GM19239 (cell line): ENCODE results near the gene GNAI3.
A peak's percentile ranks its signal among the peaks of the same experiment; 100 is the strongest.
"Not testable (repeated sequence)": the region's sequence is repeated elsewhere in the genome, so short reads cannot be mapped to it uniquely, and the experiment has no call there.

ENCODE experiments used
- DNase-seq: peaks from one replicate; pipeline ENCODE4 v3.0.0; 2011; ENCODE audit warnings: low spot score; ENCODE audit not compliant: insufficient read length
- FAIRE-seq: peaks from 2 replicates; lab custom pipeline; 2011; peaks lifted over from hg19 to GRCh38; lab: Jason Lieb, UNC

Gene GNAI3

GRCh38 chr1:109655615-109656519 is 107.5 kb downstream of the GNAI3 start, which contains the start of gene GSTM4:
Gene GSTM4 (plus strand): TSS chr1:109656099. CDS start chr1:109656390, 291 bp downstream.
- FAIRE-seq (peak; percentile 89), DNase-seq (peak; percentile 80)

DNA sequence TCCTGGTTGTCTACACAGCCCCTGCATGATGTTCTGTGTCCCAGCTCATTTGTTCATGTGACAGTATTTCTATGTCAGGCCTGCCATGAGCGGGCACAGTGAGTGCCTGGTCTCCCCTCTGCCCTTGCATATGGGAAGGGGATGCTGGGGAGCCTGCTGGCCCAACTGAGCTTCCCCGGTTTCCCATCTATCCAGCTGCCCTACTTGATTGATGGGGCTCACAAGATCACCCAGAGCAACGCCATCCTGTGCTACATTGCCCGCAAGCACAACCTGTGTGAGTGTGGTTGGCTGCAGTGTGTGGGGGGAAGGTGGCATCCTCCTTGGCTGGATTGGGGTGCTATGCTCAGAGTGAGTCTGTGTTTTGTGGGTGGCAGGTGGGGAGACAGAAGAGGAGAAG is 109.0 kb downstream of the GNAI3 start:
- no peak for DNase-seq
- FAIRE-seq = no peak

GRCh38 chr1:109657970-109658369 is 109.6 kb downstream of the GNAI3 start:
- no peak for DNase-seq
- no peak for FAIRE-seq

- no peak for DNase-seq
- FAIRE-seq = no peak
Measured at GRCh38 chr1:109658533-109659042, 110.2 kb downstream of the GNAI3 start.

DNA sequence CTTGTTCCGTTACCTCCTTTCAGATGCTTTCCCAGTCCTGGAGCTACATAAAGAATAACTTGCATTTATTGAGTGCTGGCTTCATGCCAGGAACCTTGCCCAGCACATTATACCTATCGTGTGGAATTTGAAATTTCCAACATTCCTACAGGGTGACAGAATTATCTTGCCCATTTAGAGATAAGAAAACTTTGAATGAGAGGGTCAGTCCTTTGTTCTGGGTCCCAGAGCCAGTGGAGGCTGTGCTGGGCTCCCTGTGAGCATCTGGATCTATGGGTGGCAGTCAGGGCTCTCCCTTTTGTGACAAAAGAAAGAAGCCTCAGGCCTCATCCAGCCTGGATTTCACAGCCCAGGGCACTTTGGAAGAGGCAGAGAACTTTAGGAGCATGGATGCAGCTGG is 110.7 kb downstream of the GNAI3 start:
- FAIRE-seq = no peak
- no peak for DNase-seq

- no peak for FAIRE-seq
- no peak for DNase-seq
Measured at GRCh38 chr1:109659997-109660690, 111.7 kb downstream of the GNAI3 start.

DNA sequence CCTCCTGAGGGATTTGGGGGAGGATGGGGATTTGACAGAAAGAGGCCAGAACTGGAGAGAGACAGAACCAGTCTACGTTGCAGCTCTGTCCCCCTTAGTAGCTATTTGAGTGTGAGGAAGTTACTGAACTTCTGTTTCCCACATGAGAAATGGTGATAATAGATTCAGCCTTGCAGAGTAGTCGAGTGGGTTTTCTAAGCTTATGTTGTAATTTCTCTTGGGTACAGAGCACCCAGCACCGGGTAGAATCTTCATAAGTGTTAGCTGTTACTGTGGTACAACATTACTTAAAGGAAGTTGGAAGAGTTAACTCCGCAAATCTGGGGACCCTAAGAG is 112.2 kb downstream of the GNAI3 start:
- DNase-seq, FAIRE-seq: not testable (repeated sequence)

GRCh38 chr1:109661391-109661790 is 113.0 kb downstream of the GNAI3 start:
- DNase-seq (no peak), FAIRE-seq (no peak)

GRCh38 chr1:109664671-109665070 is 116.3 kb downstream of the GNAI3 start:
- no peak for FAIRE-seq
- no peak for DNase-seq

DNA sequence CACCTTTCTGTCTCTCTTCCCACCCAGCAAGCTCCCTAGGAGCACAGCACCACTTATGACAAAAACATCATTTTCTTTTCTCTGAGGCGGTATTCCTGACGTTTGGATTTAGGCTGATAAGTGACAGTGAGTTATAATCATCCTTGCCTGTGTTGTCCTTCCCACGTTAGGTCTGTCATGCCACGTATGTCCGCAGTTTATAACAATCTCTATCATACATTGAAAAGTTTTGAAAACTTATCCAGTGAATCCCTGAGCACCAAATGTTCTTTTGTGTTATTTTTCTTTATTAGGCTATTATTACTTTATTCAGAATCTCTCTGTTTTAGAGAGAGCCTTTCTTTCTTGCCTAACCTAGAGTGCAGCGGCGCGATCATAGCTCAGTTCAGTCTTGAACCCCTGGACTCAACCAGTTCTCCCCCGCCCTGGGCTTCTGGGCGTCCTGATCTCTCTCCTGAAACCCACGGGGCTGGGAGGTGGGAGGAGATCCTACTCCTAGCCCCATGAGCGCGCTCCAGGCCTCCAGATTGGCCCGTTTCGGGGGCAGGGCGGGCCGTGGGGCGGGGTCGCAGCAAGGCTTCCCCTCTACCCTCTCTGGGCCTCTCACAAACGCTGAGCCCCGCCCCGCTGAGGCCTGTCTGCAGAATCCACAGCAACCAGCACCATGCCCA is 119.2 kb downstream of the GNAI3 start, which contains the start of gene GSTM2:
TSS of gene GSTM2 (plus strand) at position 606 of the 671 bp plus-strand sequence. CDS start at position 665, 59 bp downstream.
- no peak for FAIRE-seq
- DNase-seq = peak; percentile 65
